Measurements from ENCODE around the gene RHBDL3.

RHBDL3 gene

DNA sequence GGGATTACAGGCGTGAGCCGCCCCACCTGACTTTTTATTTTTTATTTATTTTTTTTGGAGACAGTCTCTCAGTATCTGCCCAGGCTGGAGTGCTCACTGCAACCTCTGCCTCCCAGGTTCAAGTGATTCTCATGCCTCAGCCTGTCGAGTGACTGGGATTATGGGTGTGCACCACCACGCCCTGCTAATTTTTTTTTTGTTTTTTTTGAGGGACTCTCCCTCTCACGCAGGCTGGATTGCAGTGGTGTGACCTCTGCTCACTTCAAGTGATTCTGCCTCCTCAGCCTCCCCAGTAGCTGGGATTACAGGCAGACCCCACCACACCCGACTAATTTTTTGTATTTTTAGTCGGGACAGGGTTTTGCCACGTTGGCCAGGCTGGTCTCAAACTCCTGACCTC is 92.0 kb downstream of the RHBDL3 start:
- ATAC-seq (ENCODE audit: insufficient read depth, low read depth) (no peak), DNase-seq (no peak)
- Histone ChIP-seq H3K9ac (ENCODE audit: low read depth, low read length) (no peak overlapping the region), H3K27ac (ENCODE audit: low read length) (no peak overlapping the region), H3K4me2 (ENCODE audit: insufficient read depth, low read length) (no peak overlapping the region), H2AFZ (ENCODE audit: low read depth, low read length) (no peak overlapping the region), H3K27me3 (ENCODE audit: insufficient read depth, low read length, poor library complexity) (no peaks in the 10 kb centered on the region), H4K20me1 (ENCODE audit: insufficient read depth, low read length) (peaks cover 90% of the 10 kb centered on the region), H3K4me1 (ENCODE audit: insufficient read depth, low read length) (peaks cover 47% of the 10 kb centered on the region), H3K4me3 (ENCODE audit: low read depth in 1 of 2, low read length in 2 of 2) (no peak overlapping the region), H3K9me3 (ENCODE audit: insufficient read depth, low read length, severe bottlenecking) (no peaks in the 10 kb centered on the region), H3K79me2 (ENCODE audit: insufficient read depth, low read length) (peaks cover 100% of the 10 kb centered on the region), H3K36me3 (ENCODE audit: insufficient read depth, low read length) (peaks cover 97% of the 10 kb centered on the region)
- TF ChIP-seq, protein P1, sequence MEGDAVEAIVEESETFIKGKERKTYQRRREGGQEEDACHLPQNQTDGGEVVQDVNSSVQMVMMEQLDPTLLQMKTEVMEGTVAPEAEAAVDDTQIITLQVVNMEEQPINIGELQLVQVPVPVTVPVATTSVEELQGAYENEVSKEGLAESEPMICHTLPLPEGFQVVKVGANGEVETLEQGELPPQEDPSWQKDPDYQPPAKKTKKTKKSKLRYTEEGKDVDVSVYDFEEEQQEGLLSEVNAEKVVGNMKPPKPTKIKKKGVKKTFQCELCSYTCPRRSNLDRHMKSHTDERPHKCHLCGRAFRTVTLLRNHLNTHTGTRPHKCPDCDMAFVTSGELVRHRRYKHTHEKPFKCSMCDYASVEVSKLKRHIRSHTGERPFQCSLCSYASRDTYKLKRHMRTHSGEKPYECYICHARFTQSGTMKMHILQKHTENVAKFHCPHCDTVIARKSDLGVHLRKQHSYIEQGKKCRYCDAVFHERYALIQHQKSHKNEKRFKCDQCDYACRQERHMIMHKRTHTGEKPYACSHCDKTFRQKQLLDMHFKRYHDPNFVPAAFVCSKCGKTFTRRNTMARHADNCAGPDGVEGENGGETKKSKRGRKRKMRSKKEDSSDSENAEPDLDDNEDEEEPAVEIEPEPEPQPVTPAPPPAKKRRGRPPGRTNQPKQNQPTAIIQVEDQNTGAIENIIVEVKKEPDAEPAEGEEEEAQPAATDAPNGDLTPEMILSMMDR (IDR thresholded peaks at IDR 0.05; ENCODE audit: borderline replicate concordance, extremely low read depth, low read length, poor library complexity, severe bottlenecking) = no peak
- no peak for TF ChIP-seq EZH2 (IDR thresholded peaks at IDR 0.05; ENCODE audit: borderline replicate concordance, low read depth, low read length, severe bottlenecking)

DNA sequence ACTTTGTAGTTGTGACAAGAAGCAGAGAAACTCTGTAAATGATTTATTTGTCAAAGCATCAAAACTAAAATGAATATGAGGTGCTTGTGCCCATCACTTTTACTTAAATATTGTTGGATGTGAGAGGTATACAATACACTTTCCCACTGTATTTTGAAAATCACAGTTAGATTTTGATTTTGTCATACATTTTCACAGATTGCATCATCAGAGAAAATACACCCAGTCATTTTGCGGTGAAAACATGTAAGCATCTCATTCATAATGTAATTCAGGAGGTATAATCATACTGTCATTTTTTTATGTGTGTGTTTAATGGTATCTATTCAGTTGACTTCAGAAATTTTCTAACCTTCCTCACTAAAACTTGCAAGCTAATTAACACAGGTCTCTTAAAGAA is 95.6 kb downstream of the RHBDL3 start:
- TF ChIP-seq, protein P1 (IDR thresholded peaks at IDR 0.05; ENCODE audit: borderline replicate concordance, extremely low read depth, low read length, poor library complexity, severe bottlenecking) = no peak
- no peak for TF ChIP-seq EZH2 (IDR thresholded peaks at IDR 0.05; ENCODE audit: borderline replicate concordance, low read depth, low read length, severe bottlenecking)
- Histone ChIP-seq H3K4me2 (ENCODE audit: insufficient read depth, low read length) (no peak overlapping the region), H3K27me3 (ENCODE audit: insufficient read depth, low read length, poor library complexity) (no peaks in the 10 kb centered on the region), H3K79me2 (ENCODE audit: insufficient read depth, low read length) (peaks cover 94% of the 10 kb centered on the region), H2AFZ (ENCODE audit: low read depth, low read length) (no peak overlapping the region), H3K36me3 (ENCODE audit: insufficient read depth, low read length) (peaks cover 99% of the 10 kb centered on the region), H3K27ac (ENCODE audit: low read length) (no peak overlapping the region), H4K20me1 (ENCODE audit: insufficient read depth, low read length) (peaks cover 84% of the 10 kb centered on the region), H3K9me3 (ENCODE audit: insufficient read depth, low read length, severe bottlenecking) (no peaks in the 10 kb centered on the region), H3K4me1 (ENCODE audit: insufficient read depth, low read length) (peaks cover 12% of the 10 kb centered on the region; the same call in 1 of the 2 replicates), H3K9ac (ENCODE audit: low read depth, low read length) (no peak overlapping the region), H3K4me3 (ENCODE audit: low read depth in 1 of 2, low read length in 2 of 2) (no peak overlapping the region)
- ATAC-seq (ENCODE audit: insufficient read depth, low read depth) = no peak
- DNase-seq = no peak

DNA sequence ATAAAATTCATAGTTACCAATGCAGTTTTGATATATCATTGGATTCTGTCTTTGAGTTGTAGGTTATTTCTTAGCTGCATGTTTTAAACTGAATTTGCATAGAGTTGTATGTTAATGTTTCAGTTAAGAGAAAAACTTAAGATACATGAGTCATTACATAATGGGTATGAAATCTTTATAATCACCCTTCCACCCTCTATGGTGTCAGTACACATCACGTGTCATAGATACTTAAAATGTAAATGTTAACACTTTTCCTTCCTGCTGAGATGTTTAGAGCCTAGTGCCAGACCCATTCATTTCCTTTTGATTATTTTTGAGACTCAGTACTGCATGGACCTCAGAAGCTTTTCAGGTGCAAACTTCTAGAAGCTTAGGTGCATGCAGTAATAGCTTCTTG is 104.8 kb downstream of the RHBDL3 start:
- H3K27ac ChIP-seq (ENCODE audit: low read length) = no peak overlapping the region
- no peaks in the 10 kb centered on the region for H3K9me3 ChIP-seq (ENCODE audit: insufficient read depth, low read length, severe bottlenecking)
- no peaks in the 10 kb centered on the region for H3K27me3 ChIP-seq (ENCODE audit: insufficient read depth, low read length, poor library complexity)
- ATAC-seq (ENCODE audit: insufficient read depth, low read depth) = no peak
- no peak overlapping the region for H3K4me3 ChIP-seq (ENCODE audit: low read depth in 1 of 2, low read length in 2 of 2)
- no peak overlapping the region for H2AFZ ChIP-seq (ENCODE audit: low read depth, low read length)
- H4K20me1 ChIP-seq (ENCODE audit: insufficient read depth, low read length) = peaks cover 46% of the 10 kb centered on the region; the same call in 1 of the 2 replicates
- no peak overlapping the region for H3K9ac ChIP-seq (ENCODE audit: low read depth, low read length)
- peaks cover 74% of the 10 kb centered on the region for H3K79me2 ChIP-seq (ENCODE audit: insufficient read depth, low read length)
- peaks cover 99% of the 10 kb centered on the region for H3K36me3 ChIP-seq (ENCODE audit: insufficient read depth, low read length)
- TF ChIP-seq, protein P1 (IDR thresholded peaks at IDR 0.05; ENCODE audit: borderline replicate concordance, extremely low read depth, low read length, poor library complexity, severe bottlenecking) = no peak
- no peak for TF ChIP-seq EZH2 (IDR thresholded peaks at IDR 0.05; ENCODE audit: borderline replicate concordance, low read depth, low read length, severe bottlenecking)
- H3K4me2 ChIP-seq (ENCODE audit: insufficient read depth, low read length) = no peak overlapping the region
- no peaks in the 10 kb centered on the region for H3K4me1 ChIP-seq (ENCODE audit: insufficient read depth, low read length)
- DNase-seq = no peak

Data from DND-41 (cell line).